Measurements from ENCODE around the gene TSPAN4. TPM values are rescaled to one million over a fixed set of nuclear protein-coding genes. Genes with fewer than 3 reads are reported as not detected.

TSPAN4 gene
- total and polyA plus RNA-seq, 9 of the 15 experiments (the other 6 are each of a cell fraction or from before 2014, with no cell fraction given) = 0.07 to 31.0 (median 15.7) TPM

- no peak for TF ChIP-seq ETS2 (tag; IDR thresholded peaks at IDR 0.05; ENCODE audit: borderline replicate concordance, poor library complexity, severe bottlenecking)
- TF ChIP-seq CGGBP1 (CRISPR knock-in tag; IDR thresholded peaks at IDR 0.05) = no peak
- peak; percentile 86 for TF ChIP-seq SMARCE1 (IDR thresholded peaks at IDR 0.05)
- TF ChIP-seq ZNF79 (CRISPR knock-in tag; IDR thresholded peaks at IDR 0.05; ENCODE audit: low read depth) = no peak
- peak; percentile 92 for TF ChIP-seq PML (IDR thresholded peaks at IDR 0.05; ENCODE audit: low read length)
- TF ChIP-seq CBX5 (IDR thresholded peaks at IDR 0.05; ENCODE audit: borderline replicate concordance, low read depth) = no peak
- no peak for TF ChIP-seq HNRNPLL (IDR thresholded peaks at IDR 0.05; ENCODE audit: low read depth, low read length, poor library complexity, severe bottlenecking)
- no peak for TF ChIP-seq ZNF277 (CRISPR knock-in tag; IDR thresholded peaks at IDR 0.05; ENCODE audit: borderline replicate concordance)
- TF ChIP-seq NFATC3 (IDR thresholded peaks at IDR 0.05) = no peak
- no peak for TF ChIP-seq SFPQ (IDR thresholded peaks at IDR 0.05; ENCODE audit: low read depth, low read length)
- peak; percentile 78 for TF ChIP-seq CEBPB (tag; IDR thresholded peaks at IDR 0.05)
- no peak for TF ChIP-seq SMARCC2 (IDR thresholded peaks at IDR 0.05; ENCODE audit: low read depth)
- no peak for TF ChIP-seq MCM5 (IDR thresholded peaks at IDR 0.05; ENCODE audit: low read depth)
- no peak for TF ChIP-seq TRIM28 (IDR thresholded peaks at IDR 0.05)
- peak; percentile 58; the same call in 1 of the 2 replicates for TF ChIP-seq RNF2 (IDR thresholded peaks at IDR 0.05)
- peak; percentile 95 for TF ChIP-seq TAL1 (IDR thresholded peaks at IDR 0.05)
- TF ChIP-seq ZNF124 (CRISPR knock-in tag; IDR thresholded peaks at IDR 0.05) = no peak
- TF ChIP-seq USF2 (CRISPR knock-in tag; IDR thresholded peaks at IDR 0.05) = no peak
- no peak for TF ChIP-seq MAFK (IDR thresholded peaks at IDR 0.05; ENCODE audit: low read length)
- TF ChIP-seq THRAP3 (IDR thresholded peaks at IDR 0.05; ENCODE audit: borderline replicate concordance) = no peak
- 0 out of 2 replicates have a peak, but pooled peaks have one; percentile 18 for TF ChIP-seq XRCC5 (IDR thresholded peaks at IDR 0.05; ENCODE audit: low read depth, low read length)
- TF ChIP-seq ZFX (CRISPR knock-in tag; IDR thresholded peaks at IDR 0.05) = no peak
- peak; percentile 43 to 64 for TF ChIP-seq E2F6 (IDR thresholded peaks at IDR 0.05; ENCODE audit: borderline replicate concordance in 1 of 2, extremely low read depth in 1 of 2, insufficient read depth in 1 of 2, insufficient read length in 1 of 2, low read depth in 1 of 2, low read length in 1 of 2, poor library complexity in 1 of 2, severe bottlenecking in 1 of 2)
- TF ChIP-seq HMGN3 (IDR thresholded peaks at IDR 0.05; ENCODE audit: borderline replicate concordance, extremely low read depth, insufficient read length, low read depth, low read length) = peak; percentile 69
- TF ChIP-seq ZSCAN32 (CRISPR knock-in tag; IDR thresholded peaks at IDR 0.05) = no peak
Measured at GRCh38 chr11:875769-876301, 33.2 kb downstream of the TSPAN4 start (continued).

Measured in K562 (cell line).